ENCODE results near the gene FCGR3A. TPM values are rescaled to one million over a fixed set of nuclear protein-coding genes. Genes with fewer than 3 reads are reported as not detected.
"Not testable (repeated sequence)": the region's sequence is repeated elsewhere in the genome, so short reads cannot be mapped to it uniquely, and the experiment has no call there.

FCGR3A gene
- total and polyA plus RNA-seq, 2 donors: 4.5 to 29.0 TPM

- H3K36me3 ChIP-seq (ENCODE audit: insufficient read depth); H3K4me1 ChIP-seq (ENCODE audit: insufficient read depth); H3K4me3 ChIP-seq (ENCODE audit: low read depth, low read length); H3K27ac ChIP-seq (ENCODE audit: low read depth); DNase-seq (ENCODE audit: extremely low spot score): not testable (repeated sequence)
- 88% methylated on average over 8 of the region's 8 CpGs for WGBS
These were observed 1.4 kb downstream of the FCGR3A start for GRCh38 chr1:161547995-161548741.

DNA sequence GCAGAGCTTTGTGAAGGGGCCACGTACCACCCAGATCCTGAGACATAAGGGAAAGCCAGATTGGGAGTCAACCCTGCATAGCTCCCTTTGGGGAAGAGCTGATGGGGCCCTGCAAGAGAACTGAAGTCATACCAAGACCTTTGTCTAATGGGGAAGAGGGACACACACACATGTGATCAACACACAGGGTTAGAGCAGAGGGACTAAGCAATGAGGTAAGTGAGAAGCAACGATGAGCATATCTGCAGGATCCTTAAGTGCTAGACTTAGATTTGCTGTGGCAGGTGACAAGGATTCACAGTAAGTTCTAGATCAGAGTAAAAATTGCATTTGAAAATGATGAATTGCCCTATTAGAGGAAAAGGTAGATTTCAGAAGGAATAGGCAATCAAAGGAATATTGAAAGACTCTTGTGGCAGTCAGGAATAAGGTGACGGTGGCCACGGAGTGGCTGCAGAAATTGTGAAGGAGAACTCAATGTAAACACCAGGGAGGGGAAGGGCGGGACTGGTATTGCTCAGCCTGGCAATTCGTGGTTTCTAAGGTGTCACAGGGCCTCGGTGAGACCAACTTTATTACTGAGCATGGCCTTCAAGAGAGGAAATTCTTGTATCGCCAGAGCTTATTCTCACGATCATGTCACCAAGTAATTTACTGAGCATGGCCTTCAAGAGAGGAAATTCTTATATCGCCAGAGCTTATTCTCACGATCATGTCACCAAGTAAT is 4.5 kb downstream of the FCGR3A start:
- not testable (repeated sequence) for H3K4me1 ChIP-seq (ENCODE audit: insufficient read depth); H3K36me3 ChIP-seq (ENCODE audit: insufficient read depth); H3K27ac ChIP-seq (ENCODE audit: low read depth); DNase-seq (ENCODE audit: extremely low spot score); H3K4me3 ChIP-seq (ENCODE audit: low read depth, low read length)
- 70% methylated on average over 10 of the region's 11 CpGs for WGBS

DNA sequence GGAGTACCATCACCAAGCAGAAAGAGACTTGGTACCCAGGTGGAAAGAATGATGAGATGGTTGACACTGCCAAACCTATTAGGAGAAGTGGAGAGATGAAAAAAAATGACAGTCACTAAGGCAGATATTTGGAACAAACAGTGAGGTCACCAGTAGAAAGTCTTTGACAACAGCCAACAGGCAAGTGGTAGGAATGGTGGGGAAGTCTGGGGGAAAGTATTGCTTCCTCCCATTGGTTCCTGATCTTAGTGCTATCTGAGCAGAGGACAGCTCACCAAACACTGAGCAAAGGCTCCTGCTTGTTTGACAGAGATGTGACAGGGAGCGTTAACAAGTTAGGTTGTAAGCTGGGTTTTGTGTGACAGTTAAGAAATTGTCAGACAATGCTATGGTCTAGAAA is 6.5 kb downstream of the FCGR3A start:
- H3K4me3 ChIP-seq (ENCODE audit: low read depth, low read length); H3K4me1 ChIP-seq (ENCODE audit: insufficient read depth); H3K27ac ChIP-seq (ENCODE audit: low read depth); H3K36me3 ChIP-seq (ENCODE audit: insufficient read depth); DNase-seq (ENCODE audit: extremely low spot score): not testable (repeated sequence)
- 83% methylated on average over 1 of the region's 1 CpG for WGBS

DNA sequence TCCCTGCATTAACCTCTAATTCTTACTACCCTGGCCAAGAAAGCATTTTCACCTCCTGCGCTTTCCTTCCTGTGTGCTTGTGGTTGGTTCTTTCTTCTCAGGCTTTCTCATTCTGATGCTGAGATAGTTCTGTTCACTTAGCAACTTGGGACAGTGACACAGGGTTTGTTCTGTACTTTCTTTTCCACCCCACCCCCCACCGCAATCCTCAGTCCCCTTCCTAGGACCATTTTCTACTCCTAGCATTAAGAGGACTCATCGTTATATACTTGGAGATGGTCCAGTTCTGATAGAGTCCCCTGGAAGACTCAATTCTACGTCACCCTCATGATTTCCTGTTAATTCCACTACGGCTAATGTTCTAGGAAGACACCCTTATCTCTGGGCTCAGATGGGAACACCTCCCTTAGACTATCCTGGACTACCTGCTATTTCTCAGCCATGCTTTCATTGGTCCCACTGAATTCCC is 7.5 kb downstream of the FCGR3A start:
- H3K36me3 ChIP-seq (ENCODE audit: insufficient read depth); H3K4me1 ChIP-seq (ENCODE audit: insufficient read depth); DNase-seq (ENCODE audit: extremely low spot score); H3K4me3 ChIP-seq (ENCODE audit: low read depth, low read length); H3K27ac ChIP-seq (ENCODE audit: low read depth): not testable (repeated sequence)
- 76% methylated on average over 5 of the region's 5 CpGs for whole genome bisulfite sequencing

DNA sequence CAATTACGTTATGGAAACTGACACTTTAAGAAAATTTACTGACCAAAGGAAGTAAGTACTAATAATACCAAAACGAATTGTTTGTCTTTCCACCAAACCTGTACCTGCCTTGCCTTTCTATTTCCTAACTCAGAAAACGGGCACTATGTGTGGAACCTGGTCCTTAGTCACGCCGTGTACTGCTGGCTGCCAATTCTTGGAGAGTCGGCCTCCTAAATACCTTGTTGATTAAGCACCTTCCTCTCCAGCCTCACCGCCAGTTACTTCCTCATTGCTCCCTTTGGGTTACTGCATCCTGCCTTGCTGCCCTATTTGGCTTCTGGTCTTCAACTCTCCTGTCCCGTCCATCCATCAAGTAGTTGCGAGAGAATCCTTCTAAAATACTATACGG is 9.1 kb downstream of the FCGR3A start:
- 64% methylated on average over 10 of the region's 10 CpGs for WGBS

GRCh38 chr1:161539731-161540569 is 9.7 kb downstream of the FCGR3A start:
- DNase-seq (ENCODE audit: extremely low spot score): peak; percentile 77
- Histone ChIP-seq H3K27ac (ENCODE audit: low read depth) (peak overlapping the region; percentile 6), H3K4me3 (ENCODE audit: low read depth, low read length) (peak overlapping the region; percentile 28)
- WGBS: 4% methylated on average over 41 of the region's 41 CpGs
- H3K4me1 ChIP-seq (ENCODE audit: insufficient read depth); H3K36me3 ChIP-seq (ENCODE audit: insufficient read depth): not testable (repeated sequence)

More for the DNA sequence above, 9.1 kb downstream of the FCGR3A start:
- H3K36me3 ChIP-seq (ENCODE audit: insufficient read depth); H3K4me3 ChIP-seq (ENCODE audit: low read depth, low read length); DNase-seq (ENCODE audit: extremely low spot score); H3K4me1 ChIP-seq (ENCODE audit: insufficient read depth); H3K27ac ChIP-seq (ENCODE audit: low read depth): not testable (repeated sequence)

DNA sequence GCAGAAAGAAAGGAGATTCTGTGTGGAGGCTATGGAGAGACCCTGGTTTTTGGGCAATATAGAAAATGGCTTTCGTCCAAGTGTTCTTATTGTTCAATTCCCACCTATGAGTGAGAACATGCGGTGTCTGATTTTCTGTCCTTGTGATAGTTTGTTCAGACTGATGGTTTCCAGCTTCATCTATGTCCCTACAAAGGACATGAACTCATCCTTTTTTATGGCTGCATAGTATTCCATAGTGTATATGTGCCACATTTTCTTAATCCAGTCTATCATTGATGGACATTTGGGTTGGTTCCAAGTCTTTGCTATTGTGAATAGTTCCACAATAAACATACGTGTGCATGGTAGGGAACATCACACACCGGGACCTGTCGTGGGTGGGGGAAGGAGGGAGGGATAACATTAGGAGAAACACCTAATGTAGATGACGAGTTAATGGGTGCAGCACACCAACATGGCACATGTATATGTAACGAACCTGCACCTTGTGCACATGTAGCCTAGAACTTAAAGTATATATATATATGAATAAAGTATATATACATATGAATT is 10.6 kb downstream of the FCGR3A start:
- H3K4me1 ChIP-seq (ENCODE audit: insufficient read depth); H3K4me3 ChIP-seq (ENCODE audit: low read depth, low read length); H3K36me3 ChIP-seq (ENCODE audit: insufficient read depth); DNase-seq (ENCODE audit: extremely low spot score); H3K27ac ChIP-seq (ENCODE audit: low read depth): not testable (repeated sequence)
- 92% methylated on average over 7 of the region's 7 CpGs for WGBS

GRCh38 chr1:161537068-161537669 is 12.4 kb downstream of the FCGR3A start:
- WGBS: 79% methylated on average over 7 of the region's 7 CpGs
- H3K27ac ChIP-seq (ENCODE audit: low read depth): not testable (repeated sequence)

DNA sequence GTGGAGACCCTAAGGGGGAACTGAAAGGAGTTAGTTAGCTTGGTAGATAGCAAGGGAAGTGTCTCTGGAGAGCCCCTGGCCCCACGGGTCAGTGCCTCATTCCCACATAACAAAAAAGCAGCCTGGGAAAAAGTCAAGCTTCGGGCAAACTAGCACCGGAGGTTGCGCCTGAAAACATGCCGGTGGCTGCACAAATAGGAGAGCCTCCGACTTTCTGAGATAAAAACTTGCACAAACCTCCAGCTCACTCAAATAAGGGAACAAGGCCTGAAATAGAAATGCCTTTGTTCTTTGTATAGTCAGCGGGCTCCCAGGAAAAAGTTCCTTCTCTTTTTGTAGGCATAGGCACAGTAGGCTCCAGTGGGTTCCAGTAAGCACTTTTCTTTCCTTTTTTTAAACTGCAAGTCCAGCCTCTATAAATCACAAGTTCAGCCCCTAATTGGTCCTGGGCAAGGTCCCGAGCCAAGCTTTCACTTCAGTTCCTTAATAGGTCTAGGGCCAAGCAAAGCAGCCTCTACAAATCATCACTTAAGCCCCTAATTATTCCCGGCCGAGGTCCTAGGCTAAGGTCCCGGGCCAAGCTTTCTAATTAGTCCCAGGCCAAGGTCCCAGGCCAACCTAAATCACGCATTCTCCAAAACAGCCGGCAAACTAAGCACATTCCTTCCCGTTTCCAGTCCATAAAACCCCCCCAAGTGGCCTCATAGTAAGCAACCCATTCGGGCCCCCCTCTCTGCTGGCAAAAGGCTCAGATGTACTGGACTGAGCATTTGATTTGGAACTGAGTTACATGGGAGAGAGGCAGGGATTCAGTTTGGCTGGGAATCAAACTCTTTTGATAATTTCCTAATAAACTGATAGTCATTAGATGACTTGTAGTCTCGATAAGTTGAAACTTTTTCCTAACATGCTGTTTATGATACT is 16.7 kb downstream of the FCGR3A start:
- H3K4me3 ChIP-seq (ENCODE audit: low read depth, low read length); H3K36me3 ChIP-seq (ENCODE audit: insufficient read depth); H3K27ac ChIP-seq (ENCODE audit: low read depth); H3K4me1 ChIP-seq (ENCODE audit: insufficient read depth): not testable (repeated sequence)
- DNase-seq (ENCODE audit: extremely low spot score): peak; percentile 62
- 24% methylated on average over 16 of the region's 16 CpGs for WGBS

More at GRCh38 chr1:161537068-161537669, 12.4 kb downstream of the FCGR3A start:
- H3K4me3 ChIP-seq (ENCODE audit: low read depth, low read length); H3K4me1 ChIP-seq (ENCODE audit: insufficient read depth); DNase-seq (ENCODE audit: extremely low spot score); H3K36me3 ChIP-seq (ENCODE audit: insufficient read depth): not testable (repeated sequence)

GRCh38 chr1:161531986-161532643 is 17.5 kb downstream of the FCGR3A start:
- DNase-seq (ENCODE audit: extremely low spot score): no peak
- WGBS: 63% methylated on average over 22 of the region's 22 CpGs
- H3K4me3 ChIP-seq (ENCODE audit: low read depth, low read length): no peak overlapping the region

DNA sequence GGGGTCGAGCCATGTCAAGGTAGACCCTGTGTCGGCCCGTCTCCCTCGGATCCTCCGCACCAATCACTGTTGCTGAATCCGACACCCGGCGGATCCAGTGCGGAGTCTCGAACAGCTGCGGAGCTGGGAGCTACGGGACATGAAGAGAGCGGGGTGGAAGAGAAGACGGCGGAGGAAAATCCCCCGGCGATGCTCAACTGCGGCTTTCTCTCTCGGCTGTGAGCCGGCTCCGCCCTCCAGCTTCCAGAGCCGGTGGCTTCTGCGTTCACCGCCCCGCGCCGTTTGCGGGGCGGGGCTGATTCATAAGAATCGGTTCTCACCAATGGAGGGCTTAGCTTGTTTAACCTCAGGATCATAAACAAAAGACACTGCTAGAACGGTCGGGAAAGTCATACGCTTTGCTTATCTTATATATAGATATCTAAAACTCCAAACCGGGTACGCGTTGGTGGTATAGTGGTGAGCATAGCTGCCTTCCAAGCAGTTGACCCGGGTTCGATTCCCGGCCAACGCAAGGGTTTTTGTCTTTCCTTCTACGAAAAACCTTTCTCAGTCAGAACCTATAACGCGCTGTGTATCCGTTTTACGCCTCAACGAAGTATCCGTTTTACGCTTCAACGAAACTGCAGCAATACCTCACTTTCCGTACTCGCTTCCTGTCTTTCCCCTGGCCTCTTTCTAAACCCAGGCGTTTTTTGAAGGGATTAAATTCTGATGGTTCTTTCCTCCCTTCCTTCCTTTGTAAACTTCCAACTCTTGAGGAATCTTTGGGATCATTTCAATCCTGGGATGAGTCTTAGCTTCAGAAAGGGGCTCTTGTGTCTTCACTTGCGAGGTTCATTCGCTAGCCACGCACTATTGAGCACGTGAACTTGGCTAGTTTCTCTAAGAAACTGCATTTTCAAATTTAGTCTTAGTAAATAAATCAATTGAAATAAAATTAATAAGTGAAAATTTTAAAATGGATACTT is 18.7 kb downstream of the FCGR3A start:
- peak overlapping the region; percentile 58 for H3K4me3 ChIP-seq (ENCODE audit: low read depth, low read length)
- not testable (repeated sequence) for H3K4me1 ChIP-seq (ENCODE audit: insufficient read depth); H3K36me3 ChIP-seq (ENCODE audit: insufficient read depth)
- peak overlapping the region; percentile 71 for H3K27ac ChIP-seq (ENCODE audit: low read depth)
- WGBS: 2% methylated on average over 53 of the region's 56 CpGs
- peak; percentile 95 for DNase-seq (ENCODE audit: extremely low spot score)

More at GRCh38 chr1:161531986-161532643, 17.5 kb downstream of the FCGR3A start:
- Histone ChIP-seq H3K27ac (ENCODE audit: low read depth) (no peak overlapping the region), H3K36me3 (ENCODE audit: insufficient read depth) (no peaks in the 10 kb centered on the region), H3K4me1 (ENCODE audit: insufficient read depth) (no peaks in the 10 kb centered on the region)

All from urinary bladder (tissue), 4 donors.